HL-60 (cell line): ENCODE data around the gene SIN3B.

Experiments
- DNase-seq, 2 experiments: peaks; one replicate each; pipeline ENCODE4 v3.0.0-alpha.2; 2010 to 2020; ENCODE audit warnings: low read depth in 1 of 2, low spot score in 1 of 2
- H3K27ac ChIP-seq: fragments of 250-450 bp; sonication (Bioruptor Pico); replicated peaks from 2 replicates; pipeline ENCODE4 v1.5.1; 2020; ENCODE audit warnings: mild to moderate bottlenecking, moderate library complexity
- H3K27me3 ChIP-seq: fragments of 250-450 bp; sonication (Bioruptor Pico); 2 replicates; pipeline ENCODE4 v1.5.1; 2021; ENCODE audit warnings: mild to moderate bottlenecking, moderate library complexity; ENCODE audit not compliant: insufficient read depth, poor library complexity, severe bottlenecking
- H3K4me3 ChIP-seq: replicated peaks from 2 replicates; pipeline ENCODE4 v1.5.1; 2011; ENCODE audit warnings: mild to moderate bottlenecking, control low read depth, low read length; ENCODE audit not compliant: insufficient read depth
- CTCF ChIP-seq: IDR thresholded peaks from one replicate; pipeline ENCODE4 v1.5.1; 2011; ENCODE audit warnings: low read length, control low read depth, inconsistent platforms; ENCODE audit not compliant: insufficient read depth
- GABPA ChIP-seq: IDR thresholded peaks from 2 replicates; pipeline ENCODE4 v1.6.1; 2012; ENCODE audit warnings: low read depth
- POLR2AphosphoS5 ChIP-seq: IDR thresholded peaks from 2 replicates; pipeline ENCODE4 v1.6.1; 2012; ENCODE audit warnings: low read depth
- SPI1 ChIP-seq: IDR thresholded peaks from 2 replicates; pipeline ENCODE4 v1.6.1; 2012; ENCODE audit warnings: low read depth, mild to moderate bottlenecking, borderline replicate concordance
- TF ChIP-seq, protein P1 (sequence below): IDR thresholded peaks from 2 replicates; pipeline ENCODE4 v1.6.1; 2012; ENCODE audit warnings: low read depth; ENCODE audit not compliant: insufficient replicate concordance

SIN3B gene

GRCh38 chr19:16898361-16899015 is 69.3 kb downstream of the SIN3B start:
- TF ChIP-seq POLR2AphosphoS5 (no peak), SPI1 (no peak), CTCF (no peak), GABPA (no peak)
- TF ChIP-seq, protein P1, sequence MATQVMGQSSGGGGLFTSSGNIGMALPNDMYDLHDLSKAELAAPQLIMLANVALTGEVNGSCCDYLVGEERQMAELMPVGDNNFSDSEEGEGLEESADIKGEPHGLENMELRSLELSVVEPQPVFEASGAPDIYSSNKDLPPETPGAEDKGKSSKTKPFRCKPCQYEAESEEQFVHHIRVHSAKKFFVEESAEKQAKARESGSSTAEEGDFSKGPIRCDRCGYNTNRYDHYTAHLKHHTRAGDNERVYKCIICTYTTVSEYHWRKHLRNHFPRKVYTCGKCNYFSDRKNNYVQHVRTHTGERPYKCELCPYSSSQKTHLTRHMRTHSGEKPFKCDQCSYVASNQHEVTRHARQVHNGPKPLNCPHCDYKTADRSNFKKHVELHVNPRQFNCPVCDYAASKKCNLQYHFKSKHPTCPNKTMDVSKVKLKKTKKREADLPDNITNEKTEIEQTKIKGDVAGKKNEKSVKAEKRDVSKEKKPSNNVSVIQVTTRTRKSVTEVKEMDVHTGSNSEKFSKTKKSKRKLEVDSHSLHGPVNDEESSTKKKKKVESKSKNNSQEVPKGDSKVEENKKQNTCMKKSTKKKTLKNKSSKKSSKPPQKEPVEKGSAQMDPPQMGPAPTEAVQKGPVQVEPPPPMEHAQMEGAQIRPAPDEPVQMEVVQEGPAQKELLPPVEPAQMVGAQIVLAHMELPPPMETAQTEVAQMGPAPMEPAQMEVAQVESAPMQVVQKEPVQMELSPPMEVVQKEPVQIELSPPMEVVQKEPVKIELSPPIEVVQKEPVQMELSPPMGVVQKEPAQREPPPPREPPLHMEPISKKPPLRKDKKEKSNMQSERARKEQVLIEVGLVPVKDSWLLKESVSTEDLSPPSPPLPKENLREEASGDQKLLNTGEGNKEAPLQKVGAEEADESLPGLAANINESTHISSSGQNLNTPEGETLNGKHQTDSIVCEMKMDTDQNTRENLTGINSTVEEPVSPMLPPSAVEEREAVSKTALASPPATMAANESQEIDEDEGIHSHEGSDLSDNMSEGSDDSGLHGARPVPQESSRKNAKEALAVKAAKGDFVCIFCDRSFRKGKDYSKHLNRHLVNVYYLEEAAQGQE, result no peak
- no peak overlapping the region for H3K4me3 ChIP-seq
- no peak for DNase-seq
- H3K27me3 ChIP-seq, result peaks cover 19% of the 10 kb centered on the region
- H3K27ac ChIP-seq, result no peak overlapping the region

DNA sequence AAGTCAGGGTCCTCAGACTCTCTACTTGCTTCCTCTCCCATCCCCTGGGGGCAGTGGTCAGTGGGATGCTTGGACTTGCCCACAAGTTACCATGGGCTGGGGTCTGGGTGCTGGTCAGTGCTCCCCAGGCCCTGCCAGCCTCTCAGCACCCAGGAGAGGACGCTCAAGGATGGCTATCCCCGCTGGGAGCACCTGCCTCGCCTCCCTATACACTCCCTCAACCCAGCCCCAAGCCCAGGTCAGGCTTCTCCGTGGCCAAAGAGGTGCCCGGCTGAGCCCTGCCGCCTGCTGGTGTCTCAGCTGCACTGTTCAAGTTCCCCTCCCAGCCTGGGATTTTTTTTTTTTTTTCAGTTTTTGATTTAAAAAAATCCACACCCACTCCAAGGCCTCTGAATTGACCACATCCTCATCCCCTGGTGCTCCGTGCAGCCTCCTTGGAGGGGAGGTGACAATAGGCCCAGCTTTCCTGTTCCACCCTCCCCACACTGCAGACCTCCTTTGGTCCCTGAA is 70.4 kb downstream of the SIN3B start:
- no peak overlapping the region for H3K27ac ChIP-seq
- no peak overlapping the region for H3K4me3 ChIP-seq
- DNase-seq, result peak; percentile 27 to 59
- no peak for TF ChIP-seq GABPA
- TF ChIP-seq SPI1, result no peak
- TF ChIP-seq CTCF, result peak; percentile 29
- TF ChIP-seq POLR2AphosphoS5, result no peak
- peaks cover 19% of the 10 kb centered on the region for H3K27me3 ChIP-seq

DNA sequence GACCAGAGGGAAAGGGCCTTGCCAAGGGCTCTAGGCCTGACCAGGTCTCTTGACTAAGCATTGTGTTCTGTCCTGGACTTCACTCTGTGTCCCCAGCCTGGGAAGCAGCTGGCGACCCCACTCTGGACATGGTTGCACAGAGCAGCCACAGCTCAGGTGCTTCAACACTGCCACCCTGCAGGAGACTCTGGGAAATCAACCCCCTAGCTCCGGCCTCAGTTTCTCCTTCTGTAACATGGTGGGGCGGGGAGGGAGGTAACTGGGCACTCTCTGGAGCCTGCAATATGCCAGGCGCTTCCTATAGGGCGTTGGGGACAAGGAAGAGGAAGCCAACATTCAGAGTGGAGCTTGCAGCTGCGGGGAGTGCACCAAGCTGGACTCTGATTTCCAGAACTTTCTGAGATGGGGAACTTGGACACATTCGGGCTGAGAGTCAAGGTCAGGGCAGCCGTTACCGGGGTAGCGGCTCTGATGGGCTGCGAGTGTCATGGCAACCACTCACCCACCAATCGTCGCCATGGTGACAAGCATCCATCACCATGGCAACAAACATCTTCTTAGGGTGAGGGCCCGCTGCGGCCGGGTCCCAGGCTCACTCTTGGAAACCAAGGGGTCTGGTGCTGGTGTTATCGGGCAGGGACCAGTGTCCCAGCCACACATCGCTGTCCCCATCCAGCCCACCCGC is 72.4 kb downstream of the SIN3B start:
- no peak for DNase-seq
- H3K27me3 ChIP-seq, result peaks cover 9% of the 10 kb centered on the region
- no peak overlapping the region for H3K27ac ChIP-seq
- no peak for TF ChIP-seq SPI1
- no peak for TF ChIP-seq CTCF
- TF ChIP-seq POLR2AphosphoS5, result no peak
- TF ChIP-seq GABPA, result no peak
- TF ChIP-seq, protein P1, result no peak
- no peak overlapping the region for H3K4me3 ChIP-seq
